A549 (cell line): ENCODE data around the gene CDT1.

Experiments used
- CTCF ChIP-seq: fragments of >200 bp; sonication (Bioruptor Twin); formaldehyde crosslinking; IDR thresholded peaks from 3 replicates; pipeline ENCODE4 v1.5.1; 2016
- JUN ChIP-seq, 2 experiments: fragments of >200 bp; sonication (Bioruptor Twin); formaldehyde crosslinking; IDR thresholded peaks; 2 replicates in 1 of 2; 3 replicates in 1 of 2; pipeline ENCODE4 v1.6.1; 2016 to 2017
- POLR2A ChIP-seq: IDR thresholded peaks from 2 replicates; pipeline ENCODE4 v1.6.1; 2012; ENCODE audit warnings: mild to moderate bottlenecking, low read length
- USF2 ChIP-seq: fragments of 450-650 bp; IDR thresholded peaks from 2 replicates; pipeline ENCODE4 v1.6.1; 2014; ENCODE audit warnings: antibody characterized with exemption

- no peak for TF ChIP-seq CTCF
- no peak for TF ChIP-seq POLR2A
- no peak for TF ChIP-seq USF2
- no peak for TF ChIP-seq JUN (IDR thresholded peaks at IDR 0.05)
These were observed 6.1 kb downstream of the CDT1 start for GRCh38 chr16:88809676-88810165.
